ENCODE results near the gene B3GAT1. TPM values are rescaled to one million over a fixed set of nuclear protein-coding genes. Genes with fewer than 3 reads are reported as not detected.

The B3GAT1 gene
- total RNA-seq, 2 donors from 2014 or later: 0.71 TPM; not detected in 1

DNA sequence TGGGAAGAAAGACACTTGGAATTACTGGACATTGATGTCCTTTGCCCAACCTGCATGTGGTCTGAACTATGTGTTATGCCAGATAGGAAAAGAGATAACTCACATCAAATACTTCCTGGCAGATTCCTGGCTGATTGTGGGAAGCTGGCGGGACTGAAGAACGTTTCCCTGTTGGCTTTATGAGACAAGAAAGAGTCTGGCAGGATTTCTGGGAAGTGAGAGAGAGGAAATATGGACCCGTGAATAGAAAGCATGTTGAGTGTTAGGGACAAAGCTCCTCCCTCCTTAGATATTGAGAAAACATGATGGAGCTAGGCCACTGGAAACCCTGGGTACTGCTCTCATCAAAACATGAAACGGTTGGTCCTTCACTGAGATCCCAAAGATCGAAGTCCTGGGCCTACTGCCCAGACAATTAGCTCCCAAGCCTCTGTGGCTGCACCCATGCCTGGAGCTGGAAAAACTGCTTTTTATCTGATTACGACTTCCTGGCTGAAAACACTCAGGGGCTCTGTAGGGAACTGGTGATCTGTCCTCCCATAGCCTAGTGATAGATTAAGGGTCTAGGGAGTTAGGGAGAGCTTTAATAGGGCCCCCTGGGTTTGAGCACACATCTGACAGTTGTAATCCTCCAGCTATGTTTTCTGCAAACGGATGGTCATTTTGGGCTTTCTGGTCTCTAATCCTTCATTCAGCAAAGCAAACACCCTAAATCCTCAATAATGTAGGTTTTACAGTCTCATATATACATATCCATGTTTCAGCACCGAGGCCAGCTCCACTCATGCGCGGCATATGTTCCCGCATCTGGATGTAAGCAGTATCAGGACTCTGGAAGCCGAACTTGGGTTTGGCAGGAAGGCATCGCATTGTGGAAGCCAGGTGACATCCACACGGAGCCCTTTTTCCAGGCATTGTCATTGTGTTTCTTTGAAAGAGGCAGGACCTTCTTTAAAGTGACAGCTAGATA lies 6.1 kb upstream of the B3GAT1 start:
- no peak overlapping the region for H3K27ac ChIP-seq
- no peak overlapping the region for H3K4me3 ChIP-seq
- TF ChIP-seq, protein P1, sequence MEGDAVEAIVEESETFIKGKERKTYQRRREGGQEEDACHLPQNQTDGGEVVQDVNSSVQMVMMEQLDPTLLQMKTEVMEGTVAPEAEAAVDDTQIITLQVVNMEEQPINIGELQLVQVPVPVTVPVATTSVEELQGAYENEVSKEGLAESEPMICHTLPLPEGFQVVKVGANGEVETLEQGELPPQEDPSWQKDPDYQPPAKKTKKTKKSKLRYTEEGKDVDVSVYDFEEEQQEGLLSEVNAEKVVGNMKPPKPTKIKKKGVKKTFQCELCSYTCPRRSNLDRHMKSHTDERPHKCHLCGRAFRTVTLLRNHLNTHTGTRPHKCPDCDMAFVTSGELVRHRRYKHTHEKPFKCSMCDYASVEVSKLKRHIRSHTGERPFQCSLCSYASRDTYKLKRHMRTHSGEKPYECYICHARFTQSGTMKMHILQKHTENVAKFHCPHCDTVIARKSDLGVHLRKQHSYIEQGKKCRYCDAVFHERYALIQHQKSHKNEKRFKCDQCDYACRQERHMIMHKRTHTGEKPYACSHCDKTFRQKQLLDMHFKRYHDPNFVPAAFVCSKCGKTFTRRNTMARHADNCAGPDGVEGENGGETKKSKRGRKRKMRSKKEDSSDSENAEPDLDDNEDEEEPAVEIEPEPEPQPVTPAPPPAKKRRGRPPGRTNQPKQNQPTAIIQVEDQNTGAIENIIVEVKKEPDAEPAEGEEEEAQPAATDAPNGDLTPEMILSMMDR (IDR thresholded peaks at IDR 0.05): no peak
- no peak for DNase-seq (ENCODE audit: low spot score)
- no peak for ATAC-seq (ENCODE audit: insufficient number of reproducible peaks, low FRiP score, low read depth)
- H3K4me1 ChIP-seq (ENCODE audit: control insufficient read depth in 1 of 2, low read depth in 2 of 2): no peaks in the 10 kb centered on the region
- H3K36me3 ChIP-seq: no peaks in the 10 kb centered on the region
- no peaks in the 10 kb centered on the region for H3K9me3 ChIP-seq
- peaks cover 3% of the 10 kb centered on the region for H3K27me3 ChIP-seq (replicated peaks; ENCODE audit: insufficient read depth)

DNA sequence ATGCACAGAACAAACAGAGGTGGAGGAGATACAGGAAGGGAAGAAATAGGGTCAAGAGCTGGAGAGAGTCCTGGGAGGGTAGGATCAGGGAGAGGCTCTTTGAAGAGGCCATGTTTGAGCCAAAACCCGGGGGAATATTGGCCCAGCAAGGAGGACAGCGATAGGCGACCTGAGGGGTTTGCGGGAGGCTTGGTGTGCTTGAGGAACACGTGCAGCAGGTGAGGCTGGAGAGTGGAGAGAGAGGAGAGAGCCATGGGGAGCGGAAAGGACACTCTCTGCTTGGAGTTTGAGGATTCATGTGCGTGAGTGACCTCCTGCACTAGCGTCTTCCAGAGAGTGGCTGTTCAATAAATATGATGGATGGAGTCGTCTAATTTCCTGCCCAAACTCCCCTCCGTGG lies 4.7 kb upstream of the B3GAT1 start:
- Histone ChIP-seq H3K4me3 (no peak overlapping the region), H3K27me3 (replicated peaks; ENCODE audit: insufficient read depth) (peaks cover 3% of the 10 kb centered on the region), H3K36me3 (no peaks in the 10 kb centered on the region), H3K4me1 (ENCODE audit: control insufficient read depth in 1 of 2, low read depth in 2 of 2) (peaks cover 0 to 6% of the 10 kb centered on the region in 2 donors), H3K9me3 (no peaks in the 10 kb centered on the region), H3K27ac (no peak overlapping the region)
- no peak for ATAC-seq (ENCODE audit: insufficient number of reproducible peaks, low FRiP score, low read depth)
- TF ChIP-seq, protein P1 (IDR thresholded peaks at IDR 0.05): no peak
- DNase-seq (ENCODE audit: low spot score): no peak

DNA sequence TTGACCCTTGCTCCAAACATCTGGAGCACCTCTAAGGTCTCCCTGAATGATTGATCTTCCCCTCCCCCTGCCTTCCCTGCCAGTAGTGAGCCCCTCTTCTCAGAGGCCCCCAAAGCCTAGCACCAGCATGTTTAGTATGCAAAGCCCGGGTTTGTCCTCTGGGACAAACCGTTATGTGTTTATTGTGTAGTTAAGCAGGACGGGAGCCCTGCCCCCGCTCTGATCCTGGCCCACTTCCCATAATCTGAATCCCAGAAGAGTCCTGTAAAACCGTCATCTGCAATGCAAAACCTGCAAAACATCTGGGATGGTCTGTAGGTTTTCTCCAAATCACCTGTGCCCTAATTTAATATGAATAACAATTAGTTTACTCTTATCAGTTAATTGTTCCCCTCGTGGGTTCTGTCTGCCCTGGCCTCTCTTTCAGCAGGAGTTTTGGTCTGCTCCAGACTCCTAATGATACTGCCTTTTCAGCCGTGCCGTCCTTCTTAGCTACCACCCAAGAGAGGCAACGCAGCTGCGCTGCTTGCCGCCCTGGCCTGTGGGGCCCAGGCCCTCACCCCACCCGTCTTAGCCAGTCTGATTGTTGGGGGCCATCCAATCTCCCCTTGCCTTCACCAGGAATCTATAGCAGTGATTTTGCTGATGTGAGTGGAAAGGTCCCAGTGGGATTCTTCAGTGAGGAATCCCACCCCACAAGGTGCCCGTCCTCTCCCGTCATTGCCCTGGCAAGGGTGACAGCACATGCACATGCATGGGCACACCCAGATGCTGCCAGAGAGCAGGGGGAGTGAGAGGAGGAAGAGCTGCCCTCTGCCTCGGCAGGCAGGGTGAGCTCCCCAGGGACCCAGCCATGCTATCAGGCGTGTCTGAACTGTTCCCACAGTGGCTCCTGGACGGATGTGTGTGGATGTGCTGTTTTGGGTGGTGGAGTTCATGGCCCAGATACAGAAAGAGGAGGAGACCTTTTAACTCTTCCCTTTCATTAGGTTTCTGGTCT lies 3.0 kb upstream of the B3GAT1 start:
- no peak overlapping the region for H3K27ac ChIP-seq
- peaks cover 3% of the 10 kb centered on the region for H3K27me3 ChIP-seq (replicated peaks; ENCODE audit: insufficient read depth)
- H3K4me1 ChIP-seq (ENCODE audit: control insufficient read depth in 1 of 2, low read depth in 2 of 2): peaks cover 0 to 13% of the 10 kb centered on the region in 2 donors
- H3K4me3 ChIP-seq: no peak overlapping the region
- H3K36me3 ChIP-seq: no peaks in the 10 kb centered on the region
- TF ChIP-seq, protein P1 (IDR thresholded peaks at IDR 0.05): no peak
- ATAC-seq (ENCODE audit: insufficient number of reproducible peaks, low FRiP score, low read depth): no peak
- no peaks in the 10 kb centered on the region for H3K9me3 ChIP-seq
- DNase-seq (ENCODE audit: low spot score): no peak

DNA sequence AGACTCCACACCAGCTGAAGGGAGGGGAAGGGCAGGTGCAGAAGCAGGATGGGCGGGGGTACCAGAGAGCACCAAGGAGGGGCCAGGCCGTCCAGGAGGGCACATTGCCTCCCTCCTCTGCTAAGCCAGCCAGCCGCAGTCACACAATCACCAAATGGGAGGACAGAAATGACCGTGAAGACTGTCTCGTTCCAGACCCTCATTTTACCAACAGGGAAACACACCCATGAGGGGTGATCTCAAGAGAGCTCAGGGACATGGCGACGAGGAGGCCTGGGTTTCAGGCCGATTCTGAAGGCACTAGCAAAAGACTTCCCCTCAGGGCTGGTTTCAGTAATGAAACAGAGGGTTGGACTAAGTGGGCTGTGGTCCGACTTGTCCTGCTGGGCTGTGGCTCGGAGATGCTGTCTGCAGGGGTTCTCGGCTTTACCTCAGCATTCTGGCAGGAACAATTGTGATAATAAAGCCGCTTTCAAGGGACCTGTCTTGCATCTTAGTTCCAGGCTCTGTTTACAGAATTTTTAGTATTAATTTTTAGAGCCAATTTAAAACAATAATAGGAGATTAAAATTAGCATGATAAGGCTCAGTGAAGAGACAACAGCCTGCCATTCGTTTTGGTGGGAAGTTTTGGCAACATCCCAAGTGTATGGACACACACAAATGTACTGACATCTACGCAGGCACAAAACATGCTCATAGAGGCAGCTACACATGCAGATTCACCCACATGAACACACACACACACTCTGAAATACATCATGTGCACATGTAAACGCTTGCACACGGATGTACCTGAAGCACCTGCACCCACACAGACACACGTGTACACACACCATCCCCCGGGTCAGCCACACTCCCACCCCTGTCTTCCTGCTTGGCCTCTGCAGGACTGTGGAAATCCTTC lies 2.0 kb upstream of the B3GAT1 start:
- H3K4me3 ChIP-seq: no peak overlapping the region
- peaks cover 0 to 13% of the 10 kb centered on the region in 2 donors for H3K4me1 ChIP-seq (ENCODE audit: control insufficient read depth in 1 of 2, low read depth in 2 of 2)
- no peak overlapping the region for H3K27ac ChIP-seq
- TF ChIP-seq, protein P1 (IDR thresholded peaks at IDR 0.05): no peak
- H3K36me3 ChIP-seq: no peaks in the 10 kb centered on the region
- H3K27me3 ChIP-seq (replicated peaks; ENCODE audit: insufficient read depth): peaks cover 3% of the 10 kb centered on the region
- DNase-seq (ENCODE audit: low spot score) (no peak), ATAC-seq (ENCODE audit: insufficient number of reproducible peaks, low FRiP score, low read depth) (no peak)
- H3K9me3 ChIP-seq: no peaks in the 10 kb centered on the region
